ENCODE data around the gene CHKB. TPM values are rescaled to one million over a fixed set of nuclear protein-coding genes. Genes with fewer than 3 reads are reported as not detected.

Gene CHKB
- total and polyA plus RNA-seq, 10 of the 15 experiments (the other 5 are each of a cell fraction or from before 2014, with no cell fraction given), result 10.0 to 93.9 (median 57.0) TPM

DNA sequence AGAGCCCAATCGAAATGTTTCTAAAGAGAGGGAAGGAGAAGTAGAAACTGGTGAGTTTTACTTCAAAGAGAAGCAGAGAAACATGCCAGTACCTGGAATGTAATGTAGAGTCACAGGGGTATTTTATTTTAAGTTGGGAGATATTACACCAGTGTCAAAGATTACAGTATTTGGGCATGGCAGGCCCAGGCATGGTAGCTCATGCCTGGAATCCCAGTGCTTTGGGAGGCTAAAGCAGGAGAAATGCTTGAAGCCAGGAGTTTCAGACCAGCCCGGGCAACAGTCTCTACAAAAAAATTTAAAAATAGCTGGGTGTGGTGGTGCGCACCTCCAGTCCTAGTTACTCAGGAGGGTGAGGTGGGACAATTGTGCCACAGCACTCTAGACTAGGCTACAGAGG, 22.6 kb downstream of the CHKB start:
- H3K27ac ChIP-seq (ENCODE audit: control insufficient read depth, insufficient read depth), result no peak overlapping the region
- H4K20me1 ChIP-seq (ENCODE audit: control insufficient read depth, insufficient read depth), result no peaks in the 10 kb centered on the region
- no peak for DNase-seq (ENCODE audit: low read depth, low spot score)
- SMC1A ChIA-PET (ENCODE audit: uncharacterized antibody, unreplicated experiment), result interaction anchor here (0.6 to 1.0 kb wide), 3 partner anchors 9 to 29 kb away, joined by 3 to 4 read pairs (median 3); no protein-coding TSS in a partner anchor
- CTCF ChIA-PET, result interaction anchor here (0.9 kb wide), 1 partner anchor 62 kb away, joined by 4 read pairs; no protein-coding TSS in a partner anchor
- no peaks in the 10 kb centered on the region for H3K4me1 ChIP-seq (ENCODE audit: control insufficient read depth, insufficient read depth, low read length)
- no peaks in the 10 kb centered on the region for H3K36me3 ChIP-seq (ENCODE audit: control insufficient read depth in 2 of 2, insufficient read depth in 2 of 2, low read length in 1 of 2)
- no peak for FAIRE-seq
- no peaks in the 10 kb centered on the region for H3K79me2 ChIP-seq (ENCODE audit: control insufficient read depth, insufficient read depth, low read length)
- no peaks in the 10 kb centered on the region for H3K9me3 ChIP-seq (replicated peaks; ENCODE audit: control insufficient read depth, insufficient read depth, low read length)
- in situ Hi-C loops (cut with MboI), result no loop called here
- H3K27me3 ChIP-seq (replicated peaks in 1 of 2; ENCODE audit: control insufficient read depth in 2 of 2, insufficient read depth in 2 of 2, low read length in 1 of 2), result peaks cover 0 to 1% of the 10 kb centered on the region in 2 experiments; a peak in 1 of 4 replicates
- no peak overlapping the region for H2AFZ ChIP-seq (ENCODE audit: control insufficient read depth, low read depth, low read length)
- WGBS (ENCODE audit: insufficient coverage, insufficient replicate concordance, low lambda C conversion rate, missing lambda C conversion rate), result 65% methylated on average over 3 of the region's 3 CpGs
- H3K9ac ChIP-seq (ENCODE audit: control insufficient read depth, insufficient read depth, low read length), result no peak overlapping the region
- ATAC-seq, result no peak
- no peak overlapping the region for H3K4me2 ChIP-seq (ENCODE audit: control insufficient read depth, insufficient read depth)
- no TSS peak for BruUV-seq (replicated peaks)
- TF ChIP-seq EED (IDR thresholded peaks at IDR 0.05; ENCODE audit: low read depth) (no peak), HCFC1 (IDR thresholded peaks at IDR 0.05; ENCODE audit: low read length) (no peak), BRCA1 (IDR thresholded peaks at IDR 0.05; ENCODE audit: low read depth, low read length) (no peak), HDGF (IDR thresholded peaks at IDR 0.05) (no peak), SUPT20H (IDR thresholded peaks at IDR 0.05; ENCODE audit: borderline replicate concordance, control insufficient read depth, low read depth, low read length) (no peak)
- RAD21 ChIA-PET (ENCODE audit: unreplicated experiment), result no interaction called here
- intact Hi-C loops (cut with micrococcal nuclease; ENCODE audit: unreplicated experiment), result loop anchor here (5.0 kb wide), 1 partner anchor 33 kb away; the partner anchor contains the start of gene SCO2
- POLR2A ChIA-PET, result no interaction called here
- H3K4me3 ChIP-seq, result no peak overlapping the region

DNA sequence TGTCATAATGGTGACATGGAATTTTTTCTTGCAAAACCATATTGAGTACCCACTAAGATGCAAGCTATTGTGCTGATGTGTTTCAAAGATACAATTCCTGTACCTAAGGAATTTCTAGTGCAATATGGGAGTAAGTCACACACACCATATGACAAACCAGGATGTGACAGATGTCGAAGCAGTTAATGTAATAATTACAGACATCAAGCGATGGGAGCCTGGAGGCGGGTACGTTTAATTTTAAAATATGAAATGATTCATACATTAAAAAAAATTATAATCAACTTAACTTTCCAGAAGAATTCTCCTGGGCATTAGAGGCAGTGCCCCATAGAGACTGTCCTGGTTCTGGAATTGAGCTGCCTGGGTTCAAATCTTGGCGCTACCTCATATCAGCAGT, 25.9 kb downstream of the CHKB start:
- ATAC-seq (no peak), DNase-seq (ENCODE audit: low read depth, low spot score) (no peak), FAIRE-seq (no peak)
- intact Hi-C loops (cut with micrococcal nuclease; ENCODE audit: unreplicated experiment), result no loop called here
- in situ Hi-C loops (cut with MboI), result no loop called here
- no peak overlapping the region for H3K9ac ChIP-seq (ENCODE audit: control insufficient read depth, insufficient read depth, low read length)
- POLR2A ChIA-PET, result no interaction called here
- no TSS peak for BruUV-seq (replicated peaks)
- TF ChIP-seq RB1 (IDR thresholded peaks at IDR 0.05; ENCODE audit: borderline replicate concordance) (no peak), CEBPB (IDR thresholded peaks at IDR 0.05; ENCODE audit: borderline replicate concordance in 1 of 2, low read depth in 2 of 2, low read length in 2 of 2) (no peak), FOS (IDR thresholded peaks at IDR 0.05; ENCODE audit: borderline replicate concordance, extremely low read depth, insufficient read length) (no peak), EGR1 (IDR thresholded peaks at IDR 0.05; ENCODE audit: borderline replicate concordance in 1 of 2, low read depth in 2 of 2, low read length in 2 of 2) (no peak), KLF5 (IDR thresholded peaks at IDR 0.05; ENCODE audit: partially characterized antibody) (no peak)
- H3K36me3 ChIP-seq (ENCODE audit: control insufficient read depth in 2 of 2, insufficient read depth in 2 of 2, low read length in 1 of 2), result no peaks in the 10 kb centered on the region
- no peak overlapping the region for H3K4me3 ChIP-seq
- no peak overlapping the region for H2AFZ ChIP-seq (ENCODE audit: control insufficient read depth, low read depth, low read length)
- no peaks in the 10 kb centered on the region for H3K79me2 ChIP-seq (ENCODE audit: control insufficient read depth, insufficient read depth, low read length)
- SMC1A ChIA-PET (ENCODE audit: uncharacterized antibody, unreplicated experiment), result interaction anchor here (1.1 to 1.5 kb wide), 3 partner anchors 14 to 34 kb away, joined by 3 to 4 read pairs (median 3); no protein-coding TSS in a partner anchor
- no peak overlapping the region for H3K27ac ChIP-seq (ENCODE audit: control insufficient read depth, insufficient read depth)
- H3K27me3 ChIP-seq (replicated peaks in 1 of 2; ENCODE audit: control insufficient read depth in 2 of 2, insufficient read depth in 2 of 2, low read length in 1 of 2), result peaks cover 0 to 1% of the 10 kb centered on the region in 2 experiments; a peak in 1 of 4 replicates
- RAD21 ChIA-PET (ENCODE audit: unreplicated experiment), result interaction anchor here (0.9 kb wide), 2 partner anchors 9 to 30 kb away, joined by 3 read pairs; no protein-coding TSS in a partner anchor
- CTCF ChIA-PET, result interaction anchor here (0.7 to 1.8 kb wide), 7 partner anchors 9 to 280 kb away, joined by 3 to 6 read pairs (median 4); partner anchors contain the start of genes LMF2, NCAPH2 and SCO2
- H3K4me2 ChIP-seq (ENCODE audit: control insufficient read depth, insufficient read depth), result no peak overlapping the region
- no peaks in the 10 kb centered on the region for H3K9me3 ChIP-seq (replicated peaks; ENCODE audit: control insufficient read depth, insufficient read depth, low read length)
- 16% methylated on average over 5 of the region's 5 CpGs for WGBS (ENCODE audit: insufficient coverage, insufficient replicate concordance, low lambda C conversion rate, missing lambda C conversion rate)
- no peaks in the 10 kb centered on the region for H3K4me1 ChIP-seq (ENCODE audit: control insufficient read depth, insufficient read depth, low read length)
- no peaks in the 10 kb centered on the region for H4K20me1 ChIP-seq (ENCODE audit: control insufficient read depth, insufficient read depth)

All from GM12878 (cell line).